NCI-H2081 (cell line): Measurements from ENCODE around the gene TLR3.
"Not testable (repeated sequence)": the region's sequence is repeated elsewhere in the genome, so short reads cannot be mapped to it uniquely, and the experiment has no call there.

ENCODE experiments used
- DNase-seq, 2 experiments: peaks; one replicate each; lab custom pipeline; 2025; lab: John Stamatoyannopoulos, UW

The TLR3 gene

DNA sequence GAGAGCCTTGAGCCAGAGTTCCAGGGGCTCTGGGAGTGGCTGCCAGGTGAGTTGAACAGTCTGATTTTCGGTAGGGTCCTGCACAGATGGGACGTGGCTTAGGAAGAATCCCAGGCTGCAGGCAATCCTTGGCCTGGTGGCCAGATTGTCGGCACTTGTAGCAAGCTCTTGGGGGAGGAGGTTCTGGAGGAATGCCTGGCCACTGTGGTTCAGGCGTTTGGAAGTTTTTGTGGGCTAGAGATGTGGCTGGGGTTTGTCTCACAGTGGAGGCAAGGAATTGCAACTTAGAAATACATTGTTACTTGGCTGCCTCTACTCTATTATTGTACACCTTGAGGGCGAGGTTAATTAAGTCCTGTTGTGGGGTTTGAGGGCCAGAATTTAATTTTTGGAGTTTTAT is 21.5 kb upstream of the TLR3 start:
- not testable (repeated sequence) for DNase-seq

DNA sequence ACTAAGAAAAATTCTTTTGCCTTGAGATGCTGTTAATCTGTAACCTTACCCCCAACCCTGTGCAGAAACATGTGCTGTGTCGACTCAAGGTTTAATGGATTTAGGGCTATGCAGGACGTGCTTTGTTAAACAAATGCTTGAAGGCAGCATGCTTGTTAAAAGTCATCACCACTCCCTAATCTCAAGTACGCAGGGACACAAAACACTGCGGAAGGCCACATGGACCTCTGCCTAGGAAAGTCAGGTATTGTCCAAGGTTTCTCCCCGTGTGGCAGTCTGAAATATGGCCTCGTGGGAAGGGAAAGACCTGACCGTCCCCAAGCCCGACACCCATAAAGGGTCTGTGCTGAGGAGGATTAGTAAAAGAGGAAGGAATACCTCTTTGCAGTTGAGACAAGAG is 18.8 kb upstream of the TLR3 start:
- not testable (repeated sequence) for DNase-seq

DNA sequence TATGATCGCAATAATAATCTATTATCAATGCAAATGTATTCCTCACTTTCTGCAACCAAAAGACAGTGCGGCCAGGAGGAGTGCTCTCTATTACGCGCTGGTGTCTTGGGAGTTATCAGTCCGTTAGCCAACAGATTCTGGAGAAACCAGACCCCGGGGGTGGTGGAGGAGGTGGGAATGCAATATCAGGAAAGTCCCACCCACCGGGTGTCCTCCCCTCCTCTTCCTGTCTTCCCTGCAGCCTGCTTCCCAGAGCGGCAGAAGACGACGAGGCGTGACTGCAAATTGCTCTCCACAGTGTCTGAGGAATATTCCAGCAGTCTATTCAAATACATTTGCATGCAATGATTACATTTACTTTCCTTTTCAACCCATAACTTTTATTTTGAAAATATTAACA is 17.9 kb upstream of the TLR3 start:
- no peak for DNase-seq

DNA sequence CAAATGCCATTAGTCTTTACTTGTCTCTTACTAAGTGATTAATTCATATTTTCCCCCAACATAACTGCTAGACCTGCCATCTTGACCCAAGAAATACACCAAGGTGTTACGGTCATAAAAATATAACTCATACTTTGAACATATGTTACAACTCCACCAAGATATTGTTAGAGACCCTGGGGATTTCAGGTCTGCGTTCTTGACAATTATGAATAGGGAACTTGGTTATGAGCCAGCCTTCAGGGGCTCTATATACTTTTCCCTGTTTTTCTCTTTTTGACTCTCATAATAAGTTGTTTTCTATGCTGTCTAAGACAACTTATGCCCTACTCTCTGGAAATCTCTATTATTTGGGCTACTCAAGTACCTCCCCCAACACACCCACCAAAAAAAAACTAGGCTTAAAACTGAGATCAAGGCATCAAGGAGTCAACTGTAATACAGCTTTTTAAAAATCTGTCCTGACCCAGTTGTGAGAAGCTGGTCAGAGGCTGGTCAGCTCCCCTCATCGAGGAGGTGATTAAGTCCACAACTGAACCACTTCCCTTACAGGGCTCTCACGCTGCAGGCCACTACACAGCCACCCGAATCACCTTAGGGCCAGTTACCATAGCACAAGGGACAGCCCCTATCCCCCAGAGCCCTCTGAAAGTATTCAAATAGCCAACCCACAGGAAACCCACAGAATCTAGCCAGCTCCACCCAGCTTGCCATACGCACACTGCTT is 10.5 kb upstream of the TLR3 start:
- DNase-seq = no peak

DNA sequence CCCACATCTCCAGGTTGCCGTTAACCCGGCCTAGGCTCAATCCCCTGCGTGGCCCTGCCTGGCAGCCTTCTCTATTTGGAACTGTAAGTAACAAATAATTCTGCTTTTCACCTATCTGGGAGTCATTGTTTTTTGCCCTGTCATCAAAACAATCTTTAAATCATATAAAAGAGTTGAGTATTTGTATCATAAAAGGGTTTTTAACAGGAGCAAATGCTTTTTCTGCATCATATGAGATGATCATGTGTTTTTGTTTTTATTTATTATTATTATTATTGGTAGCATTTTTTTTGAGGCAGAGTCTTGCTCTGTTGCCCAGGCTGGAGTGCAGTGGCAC is 10.0 kb upstream of the TLR3 start:
- no peak for DNase-seq

DNA sequence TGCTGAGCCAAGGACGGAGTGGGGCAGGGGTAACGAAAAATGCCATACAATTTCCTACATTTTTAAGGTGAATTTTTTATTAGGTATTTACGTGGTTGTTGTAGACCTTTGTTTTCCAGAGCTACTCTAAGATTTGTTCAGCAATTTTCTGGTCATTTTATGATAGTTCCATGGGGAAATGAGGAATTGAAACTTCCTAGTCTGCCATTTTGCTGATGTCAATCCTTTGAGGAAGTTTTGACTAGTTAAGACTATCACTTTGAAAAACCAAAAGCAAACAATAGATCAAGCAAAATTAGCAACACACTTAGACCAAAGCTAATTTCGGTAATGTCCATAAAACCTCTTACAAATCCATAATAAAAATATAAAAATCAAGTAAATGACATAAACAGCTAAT is 7.0 kb upstream of the TLR3 start:
- DNase-seq = no peak

DNA sequence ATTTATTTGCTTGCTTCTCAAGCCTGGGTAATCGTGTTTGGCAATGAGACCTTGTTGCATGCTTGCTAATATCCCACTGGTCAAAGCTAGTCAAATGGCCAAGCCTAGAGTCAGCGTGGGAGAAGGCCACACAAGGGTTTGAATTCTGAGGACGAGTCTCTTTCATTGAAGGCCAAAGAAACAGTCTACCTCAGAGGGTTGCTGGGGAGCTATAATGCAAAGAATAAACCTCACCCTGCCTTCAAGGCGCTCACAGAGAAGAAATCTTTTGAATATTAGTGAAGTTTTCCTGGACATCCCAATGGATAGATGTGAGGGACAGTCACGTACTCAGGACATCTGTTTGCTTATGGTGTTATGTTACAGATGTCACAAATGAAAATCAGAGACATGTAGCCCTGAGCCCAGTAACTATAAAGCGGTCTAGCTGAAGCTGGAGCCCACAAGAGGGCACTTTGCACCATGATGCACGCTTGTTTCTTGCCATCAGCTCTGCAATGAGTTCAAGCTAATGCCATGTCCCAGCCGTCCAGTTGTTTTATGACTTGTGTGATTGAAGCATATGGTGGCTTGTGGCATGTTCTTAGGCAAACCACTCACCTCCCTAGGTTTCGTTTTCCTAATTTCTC is 1.1 kb upstream of the TLR3 start:
- DNase-seq = peak; percentile 1 to 11

DNA sequence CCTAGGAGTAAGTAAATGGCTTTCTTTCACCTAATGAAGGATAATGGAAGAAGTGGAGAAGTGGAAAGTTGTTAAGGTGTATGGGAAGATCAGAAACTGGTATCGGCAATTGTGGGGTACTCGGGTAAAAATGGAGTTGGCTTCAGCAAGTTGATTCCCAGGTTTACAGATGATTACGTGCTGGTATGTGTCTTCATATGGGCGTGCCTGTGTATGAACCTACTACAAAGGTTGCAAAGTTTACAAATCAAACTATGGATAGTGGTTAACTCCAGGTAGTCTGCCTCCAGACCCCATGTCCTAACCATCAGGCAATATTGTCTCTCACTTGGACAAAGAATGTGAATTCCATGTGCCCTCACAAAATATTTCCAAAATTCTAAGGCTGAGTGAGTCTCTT is 773 bp downstream of the TLR3 start:
- no peak for DNase-seq

DNA sequence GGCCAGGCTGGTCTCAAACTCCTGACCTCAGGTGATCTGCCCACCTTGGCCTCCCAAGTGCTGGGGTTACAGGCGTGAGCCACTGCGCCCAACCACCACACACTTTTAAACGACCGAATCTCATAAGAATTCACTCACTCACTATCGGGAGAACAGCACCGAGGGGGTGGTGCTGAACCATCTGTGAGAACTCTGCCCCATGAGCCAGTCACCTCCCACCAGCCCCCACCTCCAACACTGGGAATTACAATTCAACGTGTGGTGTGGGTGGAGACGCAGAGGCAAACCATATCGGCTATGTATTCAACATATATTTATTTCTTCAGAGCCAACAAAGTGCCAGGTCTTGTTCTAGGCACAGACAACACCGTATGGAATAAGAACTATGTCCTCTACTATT is 3.6 kb downstream of the TLR3 start:
- DNase-seq = no peak

DNA sequence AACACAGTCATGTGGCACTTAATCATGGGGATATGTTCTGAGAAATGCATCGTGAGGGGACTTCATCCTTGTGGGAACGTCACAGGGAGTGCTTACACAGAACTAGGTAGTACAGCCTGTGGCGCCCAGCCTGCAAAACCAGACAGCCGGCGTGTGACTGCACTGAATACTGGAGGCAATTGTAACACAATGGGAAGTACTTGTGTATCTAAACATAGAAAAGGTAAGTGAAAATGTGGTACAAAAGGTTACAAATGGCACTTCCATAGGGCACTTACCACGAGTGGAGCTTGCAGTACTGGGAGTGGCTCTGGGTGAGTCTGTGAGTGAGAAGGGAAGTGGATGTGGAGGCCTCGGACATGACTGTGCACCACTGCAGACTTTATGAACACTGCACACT is 5.2 kb downstream of the TLR3 start:
- no peak for DNase-seq

DNA sequence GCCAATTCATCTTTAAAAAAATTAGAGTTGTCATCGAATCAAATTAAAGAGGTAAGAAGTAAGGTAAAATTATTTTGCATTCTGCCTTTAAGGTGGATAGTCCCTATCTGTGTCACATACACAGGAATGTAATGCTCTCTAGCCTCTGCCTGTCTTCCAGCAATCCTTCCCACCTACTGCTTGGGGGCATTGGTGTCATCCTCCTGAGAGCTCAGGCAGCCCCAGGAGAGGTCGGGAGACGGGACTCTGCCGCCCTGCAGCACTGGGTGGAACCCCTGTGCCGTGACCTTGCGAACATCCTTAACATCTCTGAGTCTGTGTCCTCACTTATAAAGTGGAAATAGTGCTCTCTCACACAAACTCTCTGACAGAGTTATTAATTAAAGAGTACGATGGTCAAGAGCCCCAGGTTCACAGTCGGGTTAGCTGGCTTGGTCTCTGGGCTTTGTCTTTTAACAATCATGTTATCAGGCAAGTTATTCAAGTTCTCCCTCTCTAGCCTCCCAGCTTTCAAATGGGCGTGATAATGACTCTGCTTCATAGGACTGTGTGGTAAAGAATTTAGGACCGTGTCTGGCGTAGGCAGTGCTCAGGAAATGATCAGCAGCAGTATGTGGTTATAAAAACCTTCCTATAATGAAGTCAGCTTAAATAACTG is 10.2 kb downstream of the TLR3 start:
- no peak for DNase-seq

DNA sequence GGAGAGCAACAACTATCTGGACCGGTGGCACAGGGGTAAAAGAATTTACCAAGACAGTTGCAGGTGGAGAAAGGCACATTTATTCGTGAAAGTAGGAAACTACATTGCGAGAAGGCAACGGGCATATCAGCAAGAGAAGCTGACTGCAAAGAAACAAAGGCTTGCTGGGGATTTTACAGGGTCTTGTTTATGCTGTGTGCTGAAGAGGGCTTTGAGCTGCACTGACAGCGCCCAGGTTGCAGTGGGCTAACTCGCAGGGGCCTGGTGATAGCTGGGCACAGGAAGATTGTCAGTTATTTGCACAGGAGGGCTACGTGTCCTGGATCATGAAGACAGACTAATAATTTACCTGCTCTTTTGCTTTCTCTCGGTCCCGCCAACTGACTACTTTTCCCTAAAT is 10.7 kb downstream of the TLR3 start:
- DNase-seq = no peak

DNA sequence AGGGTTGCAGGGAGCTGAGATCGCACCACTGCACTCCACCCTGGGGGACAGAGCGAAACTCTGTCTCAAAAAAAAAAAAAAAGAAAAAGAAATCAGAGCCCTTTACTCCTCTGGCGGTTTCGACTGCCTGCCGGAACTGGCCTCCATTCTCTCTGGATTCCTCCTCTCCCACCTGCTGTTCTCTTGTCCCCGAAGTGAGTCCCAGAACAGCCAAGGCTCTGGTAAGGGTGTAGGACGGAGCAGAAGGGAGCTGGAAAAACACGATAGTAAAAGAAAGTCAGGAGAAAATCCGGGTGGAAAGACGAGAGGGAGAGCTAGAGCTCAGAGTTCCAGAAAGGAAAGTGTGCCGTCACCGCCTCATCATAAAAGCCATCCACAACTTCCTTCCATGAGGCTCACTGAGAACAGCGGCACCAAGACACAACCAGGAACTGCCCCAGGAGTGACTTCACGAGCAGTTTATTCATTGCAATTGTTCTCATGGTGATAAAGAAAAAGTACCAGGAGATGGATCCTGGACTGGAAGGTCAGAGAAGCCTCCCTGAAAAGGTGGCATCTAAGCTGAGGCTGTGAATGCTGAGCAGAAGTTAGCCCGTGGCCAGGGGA is 12.3 kb downstream of the TLR3 start:
- DNase-seq = no peak

DNA sequence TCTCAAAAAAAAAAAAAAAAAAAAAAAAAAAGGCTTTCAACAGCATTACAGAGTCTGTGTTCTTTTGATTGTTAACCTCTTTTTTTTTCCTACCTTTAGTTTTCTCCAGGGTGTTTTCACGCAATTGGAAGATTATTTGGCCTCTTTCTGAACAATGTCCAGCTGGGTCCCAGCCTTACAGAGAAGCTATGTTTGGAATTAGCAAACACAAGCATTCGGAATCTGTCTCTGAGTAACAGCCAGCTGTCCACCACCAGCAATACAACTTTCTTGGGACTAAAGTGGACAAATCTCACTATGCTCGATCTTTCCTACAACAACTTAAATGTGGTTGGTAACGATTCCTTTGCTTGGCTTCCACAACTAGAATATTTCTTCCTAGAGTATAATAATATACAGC is 13.3 kb downstream of the TLR3 start:
- DNase-seq = no peak

DNA sequence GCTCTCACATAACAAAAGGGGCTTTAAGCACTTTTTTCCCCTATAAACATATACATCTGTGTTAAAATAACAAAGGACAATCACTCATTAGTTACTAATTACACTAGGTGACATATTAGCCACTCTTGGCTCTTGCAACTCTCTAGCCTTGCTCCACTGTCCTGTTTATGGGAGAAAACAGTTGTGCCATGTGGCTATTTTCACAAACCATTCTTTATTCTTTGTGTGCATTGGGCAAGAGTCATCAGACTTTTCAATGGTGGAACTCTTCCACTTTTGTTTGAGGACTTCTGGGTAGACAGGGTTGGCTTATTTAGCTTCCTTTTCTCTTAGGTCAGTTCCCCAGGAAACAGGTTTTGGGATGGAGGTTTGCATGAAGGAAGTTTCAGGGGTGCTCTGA is 19.6 kb downstream of the TLR3 start:
- no peak for DNase-seq

DNA sequence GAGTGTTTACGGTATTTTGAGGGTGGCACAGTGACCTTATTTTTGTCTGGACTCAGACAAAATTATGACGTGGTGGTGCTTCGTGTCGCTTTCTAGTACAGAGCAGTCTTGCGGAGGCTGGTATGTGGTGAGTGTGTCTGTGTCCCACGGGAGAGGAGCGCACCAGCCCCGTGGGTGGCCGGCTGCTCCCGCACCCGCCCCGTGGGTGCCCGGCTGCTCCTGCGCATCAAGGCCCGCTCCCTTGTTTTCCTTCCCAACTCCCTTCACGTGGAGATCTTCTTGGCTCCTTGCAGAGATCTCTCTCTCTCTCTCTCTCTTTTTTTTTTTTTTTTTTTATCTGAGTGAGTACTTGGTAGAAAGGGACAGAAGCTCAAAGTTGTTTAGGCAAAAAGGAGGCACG is 23.3 kb downstream of the TLR3 start:
- no peak for DNase-seq

DNA sequence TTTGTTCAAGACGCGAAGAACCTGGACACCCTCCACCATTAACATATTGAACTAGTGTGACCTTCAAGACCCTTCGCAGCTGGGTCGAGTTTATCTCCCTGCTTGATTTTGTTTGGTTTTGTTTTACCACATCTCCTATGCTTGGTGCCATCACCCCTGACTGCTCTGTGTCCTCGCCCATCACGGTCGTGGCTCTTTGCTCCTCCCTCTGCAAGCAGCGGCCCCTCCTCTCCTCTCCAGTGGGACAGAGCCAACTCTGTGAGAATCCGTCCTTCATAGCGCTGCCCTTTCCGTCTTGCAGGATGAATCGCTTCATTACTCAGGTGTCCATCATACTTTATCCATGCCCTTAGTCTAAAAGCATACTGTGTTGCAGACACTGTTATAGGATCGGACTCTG is 26.4 kb downstream of the TLR3 start:
- DNase-seq = no peak

DNA sequence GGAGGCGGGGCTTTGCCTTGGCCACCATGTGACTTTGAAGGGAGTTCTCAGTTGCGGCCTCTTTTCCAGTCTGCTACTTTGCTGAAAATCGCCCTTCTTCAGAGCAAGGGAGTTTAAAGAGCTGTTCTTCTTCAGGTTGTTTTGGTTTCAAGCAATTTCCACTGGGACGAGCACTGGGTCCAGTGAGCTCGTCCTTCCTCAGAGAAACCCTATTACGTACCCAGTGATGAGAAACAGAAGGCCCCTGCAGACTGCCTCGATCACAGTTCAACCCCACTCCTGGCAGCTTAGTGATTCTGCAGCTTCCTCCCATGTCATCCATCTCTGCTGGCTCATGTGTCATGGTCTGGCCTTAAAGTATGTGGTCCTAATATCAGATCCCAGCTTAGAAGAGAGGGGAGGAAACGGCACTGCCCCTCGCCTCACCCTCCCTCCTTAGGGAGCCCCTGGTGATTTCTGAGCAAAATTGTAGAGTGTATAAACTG is 27.8 kb downstream of the TLR3 start:
- DNase-seq = no peak

DNA sequence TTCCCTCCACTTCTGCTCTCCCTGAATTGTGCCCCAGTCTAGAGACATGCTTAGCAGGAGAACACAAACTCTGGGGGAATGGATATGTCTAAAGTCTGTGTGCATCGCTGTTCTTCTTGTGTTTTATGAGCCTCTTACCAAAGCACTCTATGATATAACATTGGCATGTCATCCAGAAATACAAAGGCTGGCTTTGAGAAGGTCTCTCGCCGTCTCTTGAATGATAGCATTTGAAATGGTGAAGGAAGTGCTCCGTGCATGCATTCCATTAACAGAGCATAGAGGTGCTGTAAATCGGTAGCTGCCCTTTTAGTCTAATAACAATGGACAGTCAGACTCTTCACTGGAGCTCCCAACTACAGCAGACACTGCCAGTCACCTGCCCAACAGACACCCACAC is 28.4 kb downstream of the TLR3 start:
- no peak for DNase-seq

DNA sequence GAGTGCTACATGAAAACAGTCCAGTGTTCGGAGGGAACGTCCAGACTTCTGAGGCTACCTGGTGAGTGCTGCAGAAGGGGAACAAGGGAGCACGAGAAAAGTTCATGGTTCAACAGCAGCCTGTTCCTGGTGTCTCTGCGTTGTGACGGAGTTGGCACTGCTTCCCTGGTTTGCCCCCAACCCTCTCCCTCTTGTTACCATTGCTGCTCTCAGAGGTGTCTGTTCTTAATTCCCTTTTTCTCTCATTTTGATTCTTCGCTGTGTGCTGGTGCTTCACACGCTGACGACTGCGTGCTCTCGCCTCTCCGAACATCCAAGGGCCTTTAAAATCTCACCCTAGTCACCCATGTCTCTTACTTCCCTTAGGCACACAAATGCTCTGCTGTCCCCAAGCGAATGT is 34.0 kb downstream of the TLR3 start:
- no peak for DNase-seq

DNA sequence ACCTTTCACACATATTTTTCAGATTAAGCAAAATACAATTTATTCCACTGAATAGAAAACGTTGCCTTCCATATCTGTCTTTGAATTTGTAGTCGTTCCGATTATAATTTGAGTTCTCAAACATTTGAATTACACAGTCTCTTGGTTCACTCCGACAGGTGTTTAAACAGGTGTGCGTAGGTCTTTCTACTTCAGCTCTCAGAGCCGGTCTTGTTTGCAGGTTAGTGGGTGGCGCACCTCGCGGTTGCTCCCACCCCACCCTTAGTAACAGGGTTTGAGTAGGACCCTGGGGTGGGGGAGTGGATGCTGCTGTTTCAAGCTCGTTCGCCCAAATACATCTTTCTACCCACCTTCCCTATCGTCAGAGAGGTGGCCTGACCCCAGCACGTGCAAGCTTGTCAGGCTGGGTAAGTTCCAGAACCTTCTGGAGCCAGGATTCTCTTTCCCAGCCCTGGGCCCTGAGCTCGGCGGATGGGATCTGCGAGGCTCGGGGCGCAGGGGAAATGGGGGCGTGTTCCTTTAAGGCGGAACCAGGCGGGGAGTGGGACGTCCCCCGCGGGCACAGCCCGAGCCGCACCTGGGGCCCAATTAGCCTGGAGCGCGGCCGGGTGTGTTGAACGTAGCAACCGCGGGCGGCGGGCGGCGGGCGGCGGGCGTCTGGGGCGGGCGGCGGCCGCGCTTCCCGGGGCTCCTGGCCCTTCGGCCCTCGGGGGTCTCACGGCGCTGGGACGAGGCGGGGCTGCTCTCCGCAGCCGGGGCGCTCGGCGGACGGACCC is 35.3 kb downstream of the TLR3 start, which contains the start of gene FAM149A:
FAM149A (plus strand) TSS at position 591 of the 776 bp plus-strand sequence.
- peak; percentile 44 to 65 for DNase-seq
